ENCODE results near the gene INS.

DNA sequence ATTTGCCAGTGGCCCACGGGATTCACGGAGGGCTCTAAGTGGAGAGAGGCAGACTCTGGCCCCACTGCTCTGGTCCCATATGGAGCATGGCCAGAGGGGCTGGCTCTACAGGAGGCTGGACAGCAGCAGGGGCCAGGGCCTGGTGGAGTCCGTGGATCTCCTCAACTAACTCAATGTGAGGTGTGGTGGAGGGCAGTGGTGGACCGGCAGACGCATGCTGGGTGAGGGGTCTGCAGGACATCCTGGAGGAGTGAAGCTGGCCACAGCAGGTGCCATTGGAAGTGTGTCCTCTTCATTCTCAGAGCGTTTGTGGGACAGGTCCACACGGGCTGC is 37.4 kb downstream of the INS start:
- TF ChIP-seq, protein P1, sequence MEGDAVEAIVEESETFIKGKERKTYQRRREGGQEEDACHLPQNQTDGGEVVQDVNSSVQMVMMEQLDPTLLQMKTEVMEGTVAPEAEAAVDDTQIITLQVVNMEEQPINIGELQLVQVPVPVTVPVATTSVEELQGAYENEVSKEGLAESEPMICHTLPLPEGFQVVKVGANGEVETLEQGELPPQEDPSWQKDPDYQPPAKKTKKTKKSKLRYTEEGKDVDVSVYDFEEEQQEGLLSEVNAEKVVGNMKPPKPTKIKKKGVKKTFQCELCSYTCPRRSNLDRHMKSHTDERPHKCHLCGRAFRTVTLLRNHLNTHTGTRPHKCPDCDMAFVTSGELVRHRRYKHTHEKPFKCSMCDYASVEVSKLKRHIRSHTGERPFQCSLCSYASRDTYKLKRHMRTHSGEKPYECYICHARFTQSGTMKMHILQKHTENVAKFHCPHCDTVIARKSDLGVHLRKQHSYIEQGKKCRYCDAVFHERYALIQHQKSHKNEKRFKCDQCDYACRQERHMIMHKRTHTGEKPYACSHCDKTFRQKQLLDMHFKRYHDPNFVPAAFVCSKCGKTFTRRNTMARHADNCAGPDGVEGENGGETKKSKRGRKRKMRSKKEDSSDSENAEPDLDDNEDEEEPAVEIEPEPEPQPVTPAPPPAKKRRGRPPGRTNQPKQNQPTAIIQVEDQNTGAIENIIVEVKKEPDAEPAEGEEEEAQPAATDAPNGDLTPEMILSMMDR (IDR thresholded peaks at IDR 0.05) = no peak
- TF ChIP-seq POLR2A (IDR thresholded peaks at IDR 0.05) (no peak), EP300 (IDR thresholded peaks at IDR 0.05) (no peak)
